HG03159 (cell line): ENCODE results near the gene C14orf93.
"Not testable (repeated sequence)": the region's sequence is repeated elsewhere in the genome, so short reads cannot be mapped to it uniquely, and the experiment has no call there.

ENCODE experiments used
- ATAC-seq: cut with Tn5 transposase; IDR thresholded peaks from one replicate; pipeline ENCODE4 v1.9.1; 2021; ENCODE audit warnings: mild to moderate bottlenecking, moderate library complexity; ENCODE audit not compliant: unreplicated experiment

Gene C14orf93

GRCh38 chr14:23021889-23022442, 12.0 kb upstream of the C14orf93 start:
- ATAC-seq: no peak

DNA sequence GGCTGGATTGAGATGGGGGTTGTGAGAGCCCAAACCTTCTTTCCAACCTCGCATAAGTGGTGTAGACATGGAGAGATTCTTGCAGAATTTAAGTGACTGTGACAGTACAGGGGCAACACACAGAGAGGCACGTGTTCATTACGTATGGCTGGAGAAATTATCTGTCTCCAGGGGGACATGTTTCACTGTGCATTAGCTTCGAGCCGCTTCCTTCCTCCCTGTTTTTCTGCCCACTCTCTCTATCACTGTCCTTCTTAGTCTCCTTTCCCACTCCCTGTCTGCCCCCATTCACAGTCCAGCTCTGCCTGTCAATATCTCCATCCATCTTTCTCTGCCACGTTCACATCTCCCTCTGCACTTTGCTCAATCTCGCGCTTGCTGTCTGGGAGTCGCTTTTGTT, 11.5 kb upstream of the C14orf93 start:
- ATAC-seq: no peak

GRCh38 chr14:23020143-23021128, 10.5 kb upstream of the C14orf93 start:
- no peak for ATAC-seq

DNA sequence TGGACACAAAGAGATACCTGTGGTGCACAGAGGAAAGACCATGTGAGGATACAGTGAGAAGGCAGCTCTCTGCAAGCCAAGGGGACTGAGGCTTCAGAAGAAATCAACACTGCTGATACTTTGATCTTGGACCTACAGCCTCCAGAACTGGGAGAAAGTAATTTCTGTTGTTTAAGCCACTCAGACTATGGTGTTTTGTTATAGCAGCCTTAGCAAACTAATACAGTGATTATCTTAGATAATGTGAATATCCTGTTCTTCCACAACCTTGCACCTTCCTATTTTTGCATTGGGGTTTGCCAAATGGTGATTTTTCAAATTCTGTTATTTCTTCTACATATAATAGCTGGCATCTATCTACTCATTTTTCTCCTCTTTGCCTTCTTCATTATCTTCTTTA, 8.2 kb upstream of the C14orf93 start:
- ATAC-seq: no peak

DNA sequence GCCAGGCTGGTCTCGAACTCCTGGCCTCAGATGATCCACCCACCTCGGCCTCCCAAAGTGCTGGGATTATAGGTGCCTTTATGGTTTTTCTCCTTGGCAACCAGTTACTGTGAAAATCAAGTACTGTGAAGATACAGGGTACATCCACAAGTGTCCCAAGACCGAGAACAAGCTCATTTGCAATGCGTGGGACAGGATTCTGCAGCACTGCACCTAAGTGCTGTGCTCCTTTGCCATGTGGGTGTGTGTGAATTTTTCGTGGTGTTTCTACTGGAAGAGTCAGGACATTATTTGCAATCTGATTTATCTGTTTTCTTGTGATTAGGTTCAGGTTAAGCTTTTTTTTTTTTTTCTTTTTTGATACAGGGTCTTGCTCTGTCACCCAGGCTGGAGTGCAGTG, 7.1 kb upstream of the C14orf93 start:
- ATAC-seq: no peak

GRCh38 chr14:23015618-23016017, 5.7 kb upstream of the C14orf93 start:
- ATAC-seq: no peak

GRCh38 chr14:23013749-23014054, 3.8 kb upstream of the C14orf93 start:
- ATAC-seq: not testable (repeated sequence)

DNA sequence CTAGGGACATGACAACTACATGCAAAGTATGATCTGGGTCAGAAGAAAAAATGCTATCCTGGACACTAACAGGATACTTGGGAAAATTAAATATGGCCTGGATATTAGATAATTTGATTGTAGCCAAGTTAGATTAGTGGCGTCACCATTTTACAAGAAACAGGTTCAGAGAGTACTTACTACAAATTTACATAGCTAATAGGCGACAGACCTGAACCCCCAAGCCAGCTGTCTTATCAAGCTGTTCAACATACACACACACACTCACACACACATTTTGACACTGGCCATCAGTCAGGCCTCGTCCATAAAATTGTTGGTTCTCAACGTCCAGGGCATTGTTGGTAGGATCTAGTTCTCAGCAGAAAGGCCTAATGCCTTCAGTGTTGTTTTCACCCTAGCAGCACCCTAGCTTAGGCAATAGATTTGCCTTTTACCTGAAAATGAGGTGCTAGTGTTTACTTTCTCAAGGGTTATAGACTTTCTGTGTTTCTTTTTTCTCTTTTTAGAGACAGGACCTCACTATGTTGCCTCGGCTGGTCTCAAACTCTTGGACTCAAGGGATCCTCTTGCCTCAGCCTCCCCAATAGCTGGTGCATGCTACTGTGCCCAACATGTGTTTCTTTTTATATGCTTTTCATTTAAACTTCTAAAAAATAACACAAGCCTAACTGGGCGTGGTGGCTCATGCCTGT, 3.3 kb upstream of the C14orf93 start:
- no peak for ATAC-seq

- no peak for ATAC-seq
Observed at GRCh38 chr14:23009483-23009938, 432 bp downstream of the C14orf93 start.

GRCh38 chr14:23008831-23009230, 1.1 kb downstream of the C14orf93 start:
- ATAC-seq: no peak

- peak; percentile 95 for ATAC-seq
Observed at GRCh38 chr14:23006544-23007419, 3.2 kb downstream of the C14orf93 start.

GRCh38 chr14:23006188-23006534, 3.8 kb downstream of the C14orf93 start:
- ATAC-seq: no peak

- ATAC-seq: no peak
Observed at GRCh38 chr14:23005451-23006187, 4.3 kb downstream of the C14orf93 start.

DNA sequence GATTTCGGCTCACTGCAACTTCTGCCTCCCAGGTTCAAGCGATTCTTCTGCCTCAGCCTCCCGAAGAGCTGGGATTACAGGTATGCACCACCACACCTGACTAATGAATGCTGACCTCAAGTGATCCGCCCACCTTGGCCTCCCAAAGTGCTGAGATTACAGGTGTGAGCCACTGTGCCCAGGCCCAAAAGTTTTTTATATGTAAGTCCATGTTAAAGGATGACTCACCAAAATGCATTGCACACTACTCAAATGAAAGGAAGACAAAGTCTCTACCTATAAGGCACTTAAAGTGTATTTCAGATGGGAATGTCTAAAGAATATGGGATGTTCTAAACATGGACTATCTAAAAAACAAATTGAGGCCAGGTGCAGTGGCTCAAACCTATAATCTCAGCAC, 5.7 kb downstream of the C14orf93 start:
- not testable (repeated sequence) for ATAC-seq

DNA sequence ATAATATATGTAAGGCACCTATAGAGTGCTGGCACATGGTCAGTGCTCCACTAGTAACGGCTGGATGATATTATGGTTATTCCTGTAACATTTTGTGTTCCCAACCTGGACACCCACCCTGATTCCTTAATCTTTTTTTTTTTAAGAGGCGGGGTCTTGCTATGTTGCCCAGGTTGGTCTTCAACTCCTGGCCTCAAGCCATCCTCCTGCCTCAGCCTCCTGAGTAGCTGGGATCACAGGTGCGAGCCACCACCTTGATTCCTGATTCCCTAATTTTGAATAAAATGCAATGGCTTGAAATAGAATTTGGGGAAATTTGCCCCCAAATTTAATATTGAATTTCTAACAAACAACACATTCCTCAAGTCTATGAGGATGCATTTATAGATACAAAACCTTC, 7.4 kb downstream of the C14orf93 start:
- no peak for ATAC-seq

- ATAC-seq: no peak
Observed at GRCh38 chr14:23000860-23001259, 9.1 kb downstream of the C14orf93 start.

- ATAC-seq: no peak
Observed at GRCh38 chr14:22998329-22999012, 11.5 kb downstream of the C14orf93 start.

GRCh38 chr14:22997676-22998323, 12.1 kb downstream of the C14orf93 start:
- no peak for ATAC-seq
